OCI-LY1 (cell line): ENCODE data around the gene S100A12.

Experiments
- CTCF ChIP-seq: fragments of 200-600 bp; sonication (generic), shearing (Covaris generic); IDR thresholded peaks from 2 replicates; pipeline ENCODE4 v1.5.1; 2017; ENCODE audit warnings: mild to moderate bottlenecking, antibody characterized with exemption, low read length, moderate library complexity, mixed read lengths
- EZH2 ChIP-seq: fragments of 200-600 bp; sonication (generic), shearing (Covaris generic); IDR thresholded peaks from 2 replicates; pipeline ENCODE4 v1.8.0; 2017; ENCODE audit warnings: borderline replicate concordance, mixed run types, mild to moderate bottlenecking, antibody characterized with exemption, low read length, moderate library complexity, mixed read lengths

- no peak for TF ChIP-seq CTCF
- no peak for TF ChIP-seq EZH2
These were observed 24.1 kb upstream of the S100A12 start for GRCh38 chr1:153399401-153400055.
